Mesenchymal stem cell (in vitro differentiated cells and primary cell): ENCODE data around the gene WDR59.

ENCODE experiments used
- DNase-seq: peaks from one replicate; pipeline ENCODE4 v3.0.0-alpha.2; 2013
- H2AFZ ChIP-seq: one replicate; pipeline ENCODE4 v1.6.1; 2013; ENCODE audit warnings: low read depth, mild to moderate bottlenecking, control low read depth, inconsistent platforms, low read length, moderate library complexity
- H2AK5ac ChIP-seq: 2 replicates; pipeline ENCODE4 v1.6.1; 2013; ENCODE audit warnings: low read length, moderate library complexity, mild to moderate bottlenecking, inconsistent platforms; ENCODE audit not compliant: severe bottlenecking
- H2BK120ac ChIP-seq: one replicate; pipeline ENCODE4 v1.6.1; 2013; ENCODE audit warnings: low read depth, mild to moderate bottlenecking, inconsistent platforms, low read length, moderate library complexity
- H2BK12ac ChIP-seq, 2 experiments: one replicate each; pipeline ENCODE4 v1.6.1; 2013; ENCODE audit warnings: inconsistent platforms in 2 of 2, low read length in 2 of 2, mild to moderate bottlenecking in 2 of 2, moderate library complexity in 2 of 2, control low read depth in 1 of 2
- H2BK15ac ChIP-seq: one replicate; pipeline ENCODE4 v1.6.1; 2013; ENCODE audit warnings: mild to moderate bottlenecking, low read depth, inconsistent platforms; ENCODE audit not compliant: poor library complexity, severe bottlenecking
- H2BK5ac ChIP-seq: 2 replicates; pipeline ENCODE4 v1.6.1; 2013; ENCODE audit warnings: low read depth, mild to moderate bottlenecking, low read length, control low read depth, inconsistent platforms; ENCODE audit not compliant: poor library complexity, severe bottlenecking
- H3K14ac ChIP-seq, 2 experiments: one replicate each; pipeline ENCODE4 v1.6.1; 2013; ENCODE audit warnings: inconsistent platforms in 2 of 2, low read length in 2 of 2, control low read depth in 1 of 2, mild to moderate bottlenecking in 1 of 2, moderate library complexity in 1 of 2
- H3K18ac ChIP-seq, 2 experiments: one replicate each; pipeline ENCODE4 v1.6.1; 2013; ENCODE audit warnings: inconsistent platforms in 2 of 2, low read length in 2 of 2, control low read depth in 1 of 2, low read depth in 1 of 2, mild to moderate bottlenecking in 1 of 2
- H3K23ac ChIP-seq, 2 experiments: one replicate each; pipeline ENCODE4 v1.6.1; 2013; ENCODE audit warnings: inconsistent platforms in 2 of 2, low read length in 2 of 2, mild to moderate bottlenecking in 2 of 2, moderate library complexity in 2 of 2, control low read depth in 1 of 2
- H3K27ac ChIP-seq: 2 replicates; pipeline ENCODE4 v1.5.1; 2013; ENCODE audit warnings: mild to moderate bottlenecking, moderate library complexity, low read length, control low read depth, inconsistent platforms; ENCODE audit not compliant: poor library complexity, severe bottlenecking
- H3K27me3 ChIP-seq, 2 experiments: 2 replicates each; pipeline versions ENCODE4 v1.6.1 to v1.7.0; 2013; ENCODE audit warnings: low read length in 2 of 2, mild to moderate bottlenecking in 2 of 2, moderate library complexity in 2 of 2, control low read depth in 1 of 2, inconsistent platforms in 1 of 2; ENCODE audit not compliant: control insufficient read depth in 1 of 2, insufficient read depth in 1 of 2
- H3K36me3 ChIP-seq, 2 experiments: 2 replicates each; pipeline versions ENCODE4 v1.6.1 to v1.7.0; 2013; ENCODE audit warnings: low read length in 2 of 2, control low read depth in 1 of 2, inconsistent platforms in 1 of 2, low read depth in 1 of 2, mild to moderate bottlenecking in 1 of 2; ENCODE audit not compliant: insufficient read depth in 2 of 2, control insufficient read depth in 1 of 2
- H3K4ac ChIP-seq, 2 experiments: one replicate each; pipeline ENCODE4 v1.6.1; 2013; ENCODE audit warnings: inconsistent platforms in 2 of 2, low read length in 2 of 2, mild to moderate bottlenecking in 2 of 2, moderate library complexity in 2 of 2, control low read depth in 1 of 2, low read depth in 1 of 2
- H3K4me1 ChIP-seq: 2 replicates; pipeline ENCODE4 v1.6.1; 2013; ENCODE audit warnings: low read depth, low read length, control low read depth; ENCODE audit not compliant: control insufficient read depth, insufficient read depth
- H3K4me2 ChIP-seq: 2 replicates; pipeline ENCODE4 v1.6.1; 2013; ENCODE audit warnings: low read length, mild to moderate bottlenecking, inconsistent platforms; ENCODE audit not compliant: poor library complexity, severe bottlenecking
- H3K4me3 ChIP-seq, 2 experiments: 2 replicates each; pipeline versions ENCODE4 v1.5.1 to v1.7.0; 2013; ENCODE audit warnings: low read length in 2 of 2, mild to moderate bottlenecking in 2 of 2, control low read depth in 1 of 2, low read depth in 1 of 2; ENCODE audit not compliant: insufficient read depth in 1 of 2
- H3K79me1 ChIP-seq: replicated peaks from 2 replicates; pipeline ENCODE4 v1.6.1; 2013; ENCODE audit warnings: mild to moderate bottlenecking, control low read depth, low read length, inconsistent platforms; ENCODE audit not compliant: poor library complexity, severe bottlenecking
- H3K9ac ChIP-seq: 2 replicates; pipeline ENCODE4 v1.7.0; 2013; ENCODE audit warnings: mild to moderate bottlenecking, low read length, moderate library complexity
- H3K9me3 ChIP-seq: 2 replicates; pipeline ENCODE4 v1.7.0; 2013; ENCODE audit warnings: mild to moderate bottlenecking, low read length; ENCODE audit not compliant: control insufficient read depth
- H4K8ac ChIP-seq: one replicate; pipeline ENCODE4 v1.6.1; 2013; ENCODE audit warnings: inconsistent platforms, mild to moderate bottlenecking, low read length, moderate library complexity
- H4K91ac ChIP-seq: one replicate; pipeline ENCODE4 v1.6.1; 2013; ENCODE audit warnings: mild to moderate bottlenecking, low read length, inconsistent platforms
- WGBS: methylation state at CpG from one replicate; pipeline ENCODE4 v1.1.7; 2013; ENCODE audit warnings: mixed read lengths; 5-methylcytosine and 5-hydroxymethylcytosine counted together

WDR59 gene

GRCh38 chr16:74831467-74831866 lies 153.5 kb downstream of the WDR59 start:
- no peak overlapping the region for H3K4me2 ChIP-seq
- no peaks in the 10 kb centered on the region for H3K79me1 ChIP-seq
- no peak overlapping the region for H4K91ac ChIP-seq
- no peak overlapping the region for H4K8ac ChIP-seq
- H3K23ac ChIP-seq: no peak overlapping the region
- H3K9ac ChIP-seq: no peak overlapping the region
- no peak overlapping the region for H2AFZ ChIP-seq
- H2AK5ac ChIP-seq: no peak overlapping the region
- H2BK5ac ChIP-seq: no peak overlapping the region
- no peak overlapping the region for H2BK120ac ChIP-seq
- H3K36me3 ChIP-seq: no peaks in the 10 kb centered on the region
- H3K14ac ChIP-seq: no peak overlapping the region
- H3K4ac ChIP-seq: no peak overlapping the region
- no peaks in the 10 kb centered on the region for H3K4me1 ChIP-seq
- peaks cover 17% of the 10 kb centered on the region for H3K9me3 ChIP-seq
- no peak overlapping the region for H2BK15ac ChIP-seq
- no peak overlapping the region for H2BK12ac ChIP-seq
- H3K4me3 ChIP-seq: no peak overlapping the region
- peaks cover 3 to 19% of the 10 kb centered on the region in 2 experiments for H3K27me3 ChIP-seq
- 90% methylated on average over 5 of the region's 5 CpGs for WGBS
- DNase-seq: no peak
- no peak overlapping the region for H3K18ac ChIP-seq
- H3K27ac ChIP-seq: no peak overlapping the region

- Histone ChIP-seq H2BK120ac (no peak overlapping the region), H3K9ac (no peak overlapping the region), H2BK12ac (no peak overlapping the region), H4K91ac (no peak overlapping the region), H2AFZ (no peak overlapping the region), H3K27ac (no peak overlapping the region), H2BK5ac (no peak overlapping the region), H3K4me1 (no peaks in the 10 kb centered on the region), H3K14ac (no peak overlapping the region), H3K9me3 (peaks cover 17% of the 10 kb centered on the region), H3K4me2 (no peak overlapping the region), H2BK15ac (no peak overlapping the region), H3K4me3 (no peak overlapping the region), H2AK5ac (no peak overlapping the region), H3K23ac (no peak overlapping the region), H3K4ac (no peak overlapping the region), H3K27me3 (peaks cover 3 to 24% of the 10 kb centered on the region in 2 experiments), H3K36me3 (no peaks in the 10 kb centered on the region), H4K8ac (no peak overlapping the region), H3K18ac (no peak overlapping the region), H3K79me1 (no peaks in the 10 kb centered on the region)
- 73% methylated on average over 3 of the region's 3 CpGs for WGBS
- DNase-seq: no peak
Observed at GRCh38 chr16:74830648-74831047, 154.3 kb downstream of the WDR59 start.

GRCh38 chr16:74829637-74830036 lies 155.3 kb downstream of the WDR59 start:
- H3K36me3 ChIP-seq: no peaks in the 10 kb centered on the region
- H2AFZ ChIP-seq: no peak overlapping the region
- peaks cover 17% of the 10 kb centered on the region for H3K9me3 ChIP-seq
- no peak overlapping the region for H2BK12ac ChIP-seq
- H2BK15ac ChIP-seq: no peak overlapping the region
- no peak overlapping the region for H3K4ac ChIP-seq
- no peak overlapping the region for H3K14ac ChIP-seq
- H2BK120ac ChIP-seq: no peak overlapping the region
- no peak overlapping the region for H3K27ac ChIP-seq
- H4K91ac ChIP-seq: no peak overlapping the region
- H3K4me1 ChIP-seq: no peaks in the 10 kb centered on the region
- H4K8ac ChIP-seq: no peak overlapping the region
- no peak overlapping the region for H3K23ac ChIP-seq
- no peaks in the 10 kb centered on the region for H3K79me1 ChIP-seq
- H3K9ac ChIP-seq: no peak overlapping the region
- peak; percentile 7 for DNase-seq
- peaks cover 3 to 26% of the 10 kb centered on the region in 2 experiments for H3K27me3 ChIP-seq
- H3K18ac ChIP-seq: no peak overlapping the region
- 72% methylated on average over 4 of the region's 5 CpGs for WGBS
- H3K4me3 ChIP-seq: no peak overlapping the region
- no peak overlapping the region for H2BK5ac ChIP-seq
- no peak overlapping the region for H2AK5ac ChIP-seq
- H3K4me2 ChIP-seq: no peak overlapping the region

- no peaks in the 10 kb centered on the region for H3K36me3 ChIP-seq
- H3K27ac ChIP-seq: no peak overlapping the region
- H2BK12ac ChIP-seq: no peak overlapping the region
- H4K8ac ChIP-seq: no peak overlapping the region
- no peak overlapping the region for H2BK15ac ChIP-seq
- no peaks in the 10 kb centered on the region for H3K79me1 ChIP-seq
- no peak overlapping the region for H3K14ac ChIP-seq
- DNase-seq: no peak
- no peak overlapping the region for H2BK5ac ChIP-seq
- H2AK5ac ChIP-seq: no peak overlapping the region
- H2AFZ ChIP-seq: no peak overlapping the region
- H3K27me3 ChIP-seq: peaks cover 13 to 48% of the 10 kb centered on the region in 2 experiments
- H3K4me3 ChIP-seq: no peak overlapping the region
- 78% methylated on average over 5 of the region's 5 CpGs for WGBS
- H4K91ac ChIP-seq: no peak overlapping the region
- no peak overlapping the region for H3K4me2 ChIP-seq
- H3K18ac ChIP-seq: no peak overlapping the region
- H3K9ac ChIP-seq: no peak overlapping the region
- H2BK120ac ChIP-seq: no peak overlapping the region
- H3K4me1 ChIP-seq: peaks cover under 1% of the 10 kb centered on the region
- peaks cover 20% of the 10 kb centered on the region for H3K9me3 ChIP-seq
- H3K23ac ChIP-seq: no peak overlapping the region
- H3K4ac ChIP-seq: no peak overlapping the region
Observed at GRCh38 chr16:74825941-74826340, 159.0 kb downstream of the WDR59 start.
